NOMO-1 treated with DMSO at 0.1 percent for 48 hours (cell line): ENCODE measurements around the gene PSMB3.
"Not testable (repeated sequence)": the region's sequence is repeated elsewhere in the genome, so short reads cannot be mapped to it uniquely, and the experiment has no call there.

Experiments used
- DNase-seq: peaks from one replicate; lab custom pipeline; 2025; ENCODE audit not compliant: unreplicated experiment; lab: John Stamatoyannopoulos, UW

The PSMB3 gene

DNA sequence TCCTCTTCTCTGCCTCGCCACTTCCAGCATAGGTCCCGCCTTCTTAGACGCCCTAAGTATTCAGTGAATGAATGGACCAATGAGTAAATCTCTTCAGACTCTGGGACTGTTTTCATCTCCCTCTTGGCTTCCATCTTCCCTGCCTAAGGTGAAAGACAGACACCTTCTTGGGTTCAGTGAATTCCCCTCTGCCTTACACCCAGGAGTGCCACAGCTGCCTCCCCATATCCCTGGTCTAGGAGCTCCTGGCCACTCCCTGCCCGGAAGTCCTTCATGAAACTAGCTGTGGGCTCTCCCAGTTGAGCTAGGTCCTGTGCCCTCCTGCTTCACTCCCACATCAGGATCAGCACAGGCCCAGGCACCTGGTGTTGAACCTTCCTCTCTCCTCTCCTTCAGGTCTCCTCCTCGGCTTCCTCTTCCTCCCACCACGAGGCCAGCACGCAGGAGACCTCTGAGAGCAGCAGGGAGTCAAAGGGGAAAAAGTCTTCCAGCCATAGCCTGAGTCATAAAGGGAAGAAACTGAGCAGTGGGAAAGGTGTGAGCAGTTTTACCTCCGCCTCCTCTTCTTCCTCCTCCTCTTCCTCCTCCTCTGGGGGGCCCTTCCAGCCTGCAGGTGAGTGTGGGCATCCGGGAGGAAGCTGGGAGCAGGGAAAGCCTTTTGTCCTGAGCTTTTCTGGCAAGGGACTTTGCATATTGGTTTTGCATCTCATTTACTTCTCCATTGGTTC, 37.2 kb upstream of the PSMB3 start:
- no peak for DNase-seq

DNA sequence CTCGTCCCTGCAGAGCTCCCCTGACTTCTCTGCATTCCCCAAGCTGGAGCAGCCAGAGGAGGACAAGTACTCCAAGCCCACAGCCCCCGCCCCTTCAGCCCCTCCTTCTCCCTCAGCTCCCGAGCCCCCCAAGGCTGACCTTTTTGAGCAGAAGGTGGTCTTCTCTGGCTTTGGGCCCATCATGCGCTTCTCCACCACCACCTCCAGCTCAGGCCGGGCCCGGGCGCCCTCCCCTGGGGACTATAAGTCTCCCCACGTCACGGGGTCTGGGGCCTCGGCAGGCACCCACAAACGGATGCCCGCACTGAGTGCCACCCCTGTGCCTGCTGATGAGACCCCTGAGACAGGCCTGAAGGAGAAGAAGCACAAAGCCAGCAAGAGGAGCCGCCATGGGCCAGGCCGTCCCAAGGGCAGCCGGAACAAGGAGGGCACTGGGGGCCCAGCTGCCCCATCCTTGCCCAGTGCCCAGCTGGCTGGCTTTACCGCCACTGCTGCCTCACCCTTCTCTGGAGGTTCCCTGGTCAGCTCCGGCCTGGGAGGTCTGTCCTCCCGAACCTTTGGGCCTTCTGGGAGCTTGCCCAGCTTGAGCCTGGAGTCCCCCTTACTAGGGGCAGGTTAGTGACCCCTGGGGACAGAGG, 36.1 kb upstream of the PSMB3 start:
- no peak for DNase-seq

DNA sequence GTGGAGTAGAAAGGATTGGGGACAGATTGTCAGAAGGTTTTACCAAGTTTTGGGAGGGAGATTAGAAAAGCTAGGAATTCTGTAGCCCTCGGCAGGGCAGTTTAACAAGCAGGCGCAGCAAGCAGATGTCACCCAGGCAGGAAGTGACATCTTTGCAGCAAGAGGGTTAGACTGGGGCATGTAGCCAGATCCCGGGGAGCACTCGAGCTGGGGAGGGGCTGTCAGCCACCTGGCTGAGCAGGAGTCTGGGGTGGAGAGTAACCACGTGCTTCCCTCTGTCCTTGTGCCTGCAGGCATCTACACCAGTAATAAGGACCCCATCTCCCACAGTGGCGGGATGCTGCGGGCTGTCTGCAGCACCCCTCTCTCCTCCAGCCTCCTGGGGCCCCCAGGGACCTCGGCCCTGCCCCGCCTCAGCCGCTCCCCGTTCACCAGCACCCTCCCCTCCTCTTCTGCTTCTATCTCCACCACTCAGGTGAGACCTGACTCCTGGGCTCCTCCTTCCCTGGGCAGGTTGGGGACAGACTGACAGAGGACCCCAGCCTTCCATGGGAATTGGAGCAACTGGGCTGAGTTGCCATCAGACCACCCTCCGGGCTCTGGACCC, 35.3 kb upstream of the PSMB3 start:
- DNase-seq: no peak

DNA sequence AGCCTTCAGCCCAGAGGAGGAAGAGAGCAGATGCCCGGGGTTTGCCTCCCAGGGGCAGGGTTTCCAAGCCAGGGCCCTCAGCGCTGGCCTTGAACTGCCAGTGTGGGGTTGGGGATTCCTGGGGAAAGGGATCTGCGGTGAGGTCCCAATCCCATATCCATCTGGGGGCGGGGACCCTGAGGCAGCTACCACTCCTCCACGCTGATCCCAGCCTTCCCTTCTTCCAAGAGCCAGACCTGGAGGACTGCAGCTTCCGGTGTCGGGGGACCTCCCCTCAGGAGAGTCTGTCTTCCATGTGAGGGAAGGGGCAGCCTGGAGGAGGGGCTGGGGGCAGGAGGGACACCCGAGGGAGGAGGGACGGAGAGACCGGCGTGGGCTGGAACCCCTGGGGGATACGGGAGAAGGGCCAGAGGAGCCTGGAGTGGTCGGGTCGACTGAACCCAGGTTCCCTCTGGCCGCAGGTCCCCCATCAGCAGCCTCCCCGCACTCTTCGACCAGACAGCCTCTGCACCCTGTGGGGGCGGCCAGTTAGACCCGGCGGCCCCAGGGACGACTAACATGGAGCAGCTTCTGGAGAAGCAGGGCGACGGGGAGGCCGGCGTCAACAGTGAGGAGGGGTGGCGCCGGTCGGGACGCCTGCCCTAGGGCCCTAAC, 33.1 kb upstream of the PSMB3 start:
- DNase-seq: no peak

DNA sequence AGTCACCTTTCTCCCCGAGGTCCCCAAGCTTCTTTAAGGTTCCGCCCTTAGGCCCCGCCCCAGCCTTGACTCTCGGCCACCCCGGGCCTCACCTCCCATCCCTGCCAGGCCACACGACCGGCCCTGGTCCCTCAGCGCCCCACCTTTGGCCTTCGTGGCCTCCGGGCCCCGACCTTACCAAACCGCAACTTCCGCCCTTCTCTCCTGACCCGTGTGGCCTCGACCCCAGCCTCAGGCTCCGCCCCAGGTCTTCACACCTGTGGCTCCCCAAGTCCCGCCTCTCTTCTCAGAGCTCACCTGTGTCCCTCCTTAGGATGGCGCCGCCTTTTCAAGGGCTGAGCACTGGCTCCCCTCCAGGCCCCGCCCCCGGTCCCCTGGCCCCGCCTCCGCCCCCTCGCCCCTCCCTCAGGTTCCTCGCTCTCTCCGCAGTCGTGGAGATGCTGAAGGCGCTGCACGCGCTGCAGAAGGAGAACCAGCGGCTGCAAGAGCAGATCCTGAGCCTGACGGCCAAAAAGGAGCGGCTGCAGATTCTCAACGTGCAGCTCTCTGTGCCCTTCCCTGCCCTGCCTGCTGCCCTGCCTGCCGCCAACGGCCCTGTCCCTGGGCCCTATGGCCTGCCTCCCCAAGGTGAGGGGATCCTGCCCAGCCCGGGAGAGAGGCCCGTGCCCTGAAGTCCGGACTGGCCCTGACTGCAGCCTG, 32.4 kb upstream of the PSMB3 start:
- no peak for DNase-seq

DNA sequence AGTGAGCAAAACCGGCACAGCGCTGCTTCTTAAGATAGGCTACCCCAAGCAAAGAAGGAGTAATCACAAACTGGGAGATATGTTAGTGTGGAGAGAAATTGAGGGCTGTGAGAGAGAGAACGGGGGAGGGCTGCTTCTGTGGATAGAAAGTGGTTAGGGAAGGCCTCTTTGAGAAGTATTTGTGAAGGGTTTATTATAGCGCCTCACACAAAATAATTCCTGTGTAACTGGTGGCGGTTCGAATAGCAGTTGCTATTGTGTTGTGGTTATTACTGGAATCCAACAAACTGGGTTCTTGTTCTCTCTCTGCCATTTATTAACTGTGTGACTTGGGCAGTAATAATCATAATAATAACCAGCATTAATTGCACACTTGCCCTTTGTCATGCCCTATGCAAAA, 31.6 kb upstream of the PSMB3 start:
- no peak for DNase-seq

DNA sequence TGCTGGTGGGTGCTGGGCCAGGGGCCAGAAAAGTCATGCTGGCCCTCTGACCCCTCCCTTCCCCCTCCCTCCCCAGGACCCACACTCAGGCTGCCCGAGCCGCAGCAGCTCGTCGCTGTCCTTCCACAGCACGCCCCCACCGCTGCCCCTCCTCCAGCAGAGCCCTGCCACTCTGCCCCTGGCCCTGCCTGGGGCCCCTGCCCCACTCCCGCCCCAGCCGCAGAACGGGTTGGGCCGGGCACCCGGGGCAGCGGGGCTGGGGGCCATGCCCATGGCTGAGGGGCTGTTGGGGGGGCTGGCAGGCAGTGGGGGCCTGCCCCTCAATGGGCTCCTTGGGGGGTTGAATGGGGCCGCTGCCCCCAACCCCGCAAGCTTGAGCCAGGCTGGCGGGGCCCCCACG, 30.7 kb upstream of the PSMB3 start:
- DNase-seq: no peak

DNA sequence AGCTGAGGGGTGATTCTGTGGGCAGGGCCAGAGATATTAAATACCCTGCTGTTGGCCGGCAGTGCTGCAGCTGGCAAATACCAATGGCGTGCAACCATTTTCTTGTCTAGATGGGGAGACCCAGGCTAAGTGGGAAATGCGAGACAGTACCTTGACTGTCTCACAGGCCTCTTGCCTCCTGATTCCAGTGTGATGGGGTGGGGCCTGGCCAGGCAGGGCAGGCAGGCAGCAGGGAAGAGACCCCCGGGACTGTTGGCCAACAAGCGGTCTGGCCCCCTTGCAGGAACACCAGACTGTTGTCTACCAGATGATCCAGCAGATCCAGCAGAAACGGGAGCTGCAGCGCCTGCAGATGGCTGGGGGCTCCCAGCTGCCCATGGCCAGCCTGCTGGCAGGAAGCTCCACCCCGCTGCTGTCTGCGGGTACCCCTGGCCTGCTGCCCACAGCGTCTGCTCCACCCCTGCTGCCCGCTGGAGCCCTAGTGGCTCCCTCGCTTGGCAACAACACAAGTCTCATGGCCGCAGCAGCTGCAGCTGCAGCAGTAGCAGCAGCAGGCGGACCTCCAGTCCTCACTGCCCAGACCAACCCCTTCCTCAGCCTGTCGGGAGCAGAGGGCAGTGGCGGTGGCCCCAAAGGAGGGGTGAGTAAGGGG, 28.1 kb upstream of the PSMB3 start:
- DNase-seq: no peak

DNA sequence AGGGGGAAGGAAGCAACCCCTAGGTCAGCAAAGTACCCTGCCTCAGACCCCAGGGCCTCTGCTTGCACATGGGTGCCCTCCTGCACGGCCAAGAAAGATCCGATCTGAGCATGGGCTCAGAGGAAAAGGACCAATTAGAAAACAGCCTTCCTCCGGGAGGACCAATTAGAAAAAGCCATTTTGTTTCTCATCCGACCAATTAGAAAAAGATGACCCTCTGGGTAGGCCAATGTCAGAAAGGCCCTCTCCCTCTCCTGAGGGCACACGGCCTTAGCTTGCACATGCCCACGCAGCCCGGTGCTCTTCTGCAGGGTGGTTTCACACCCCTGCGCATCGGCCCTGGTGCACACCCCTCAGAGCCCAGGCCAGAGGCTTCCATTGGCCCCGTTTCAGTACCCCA, 27.5 kb upstream of the PSMB3 start:
- no peak for DNase-seq

DNA sequence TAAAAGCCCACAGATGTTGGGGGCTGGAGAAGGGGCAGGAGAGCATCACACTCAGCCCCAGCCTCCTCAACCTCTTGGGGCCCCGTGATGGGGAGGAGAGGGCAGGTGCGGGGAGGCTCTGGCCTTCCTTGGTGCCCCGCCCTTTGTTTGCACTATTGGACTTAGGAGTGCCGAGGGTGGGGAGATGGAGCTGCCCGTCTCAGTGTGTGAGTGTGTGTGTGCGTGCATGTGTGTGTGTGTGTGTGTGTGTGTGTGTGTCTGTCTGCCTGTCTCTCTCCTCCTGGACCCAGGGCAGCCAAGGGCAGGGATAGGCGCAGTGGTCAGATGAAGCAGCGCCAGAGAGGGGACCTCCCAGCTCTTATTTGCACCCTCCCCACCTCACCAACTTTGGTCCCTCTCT, 26.4 kb upstream of the PSMB3 start:
- not testable (repeated sequence) for DNase-seq

DNA sequence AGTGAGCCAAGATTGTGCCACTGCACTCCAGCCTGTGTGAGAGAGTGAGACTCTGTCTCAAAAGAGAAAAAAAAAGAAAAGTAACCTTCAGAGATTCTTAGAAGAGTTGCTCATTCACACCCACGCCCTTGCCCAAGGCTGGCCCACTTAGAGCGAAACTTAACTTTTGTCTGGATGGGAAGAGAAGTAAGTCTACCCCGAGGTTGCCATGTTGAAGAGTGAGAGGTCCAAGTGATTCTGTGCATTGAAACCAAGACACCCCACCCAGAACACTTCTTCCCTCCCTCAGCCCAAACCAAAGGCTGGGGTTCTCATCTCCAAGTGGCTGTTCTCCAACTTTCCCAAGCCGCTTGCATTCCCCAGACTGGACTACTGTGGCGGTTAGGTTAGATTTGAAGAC, 24.8 kb upstream of the PSMB3 start:
- DNase-seq: no peak

DNA sequence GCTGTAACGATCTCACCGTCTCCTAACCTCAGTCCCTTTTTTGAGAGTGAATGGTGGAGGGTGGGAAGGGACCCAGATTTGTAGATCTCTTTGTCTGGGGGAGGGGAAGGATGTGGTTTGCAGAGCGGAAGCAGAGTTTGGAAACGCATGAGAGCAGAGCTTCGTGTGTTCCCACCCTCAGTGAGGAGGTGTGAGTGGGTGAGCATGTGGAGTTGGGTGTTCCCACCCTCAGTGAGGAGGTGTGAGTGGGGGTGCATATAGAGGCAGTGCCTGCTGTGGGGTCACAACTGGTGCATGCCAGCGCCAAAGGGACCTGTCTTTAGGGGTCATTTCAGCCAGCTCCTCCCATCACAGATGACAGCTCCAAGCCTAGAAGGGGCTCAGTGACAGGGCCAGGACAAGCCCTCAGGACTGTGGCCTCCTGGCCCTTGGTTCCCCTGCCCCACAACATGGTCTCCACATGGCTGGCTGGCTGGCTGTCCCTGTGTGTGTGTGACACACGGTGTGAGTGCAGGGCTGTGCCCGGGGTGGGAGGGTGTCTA, 24.2 kb upstream of the PSMB3 start:
- DNase-seq: peak; percentile 24

DNA sequence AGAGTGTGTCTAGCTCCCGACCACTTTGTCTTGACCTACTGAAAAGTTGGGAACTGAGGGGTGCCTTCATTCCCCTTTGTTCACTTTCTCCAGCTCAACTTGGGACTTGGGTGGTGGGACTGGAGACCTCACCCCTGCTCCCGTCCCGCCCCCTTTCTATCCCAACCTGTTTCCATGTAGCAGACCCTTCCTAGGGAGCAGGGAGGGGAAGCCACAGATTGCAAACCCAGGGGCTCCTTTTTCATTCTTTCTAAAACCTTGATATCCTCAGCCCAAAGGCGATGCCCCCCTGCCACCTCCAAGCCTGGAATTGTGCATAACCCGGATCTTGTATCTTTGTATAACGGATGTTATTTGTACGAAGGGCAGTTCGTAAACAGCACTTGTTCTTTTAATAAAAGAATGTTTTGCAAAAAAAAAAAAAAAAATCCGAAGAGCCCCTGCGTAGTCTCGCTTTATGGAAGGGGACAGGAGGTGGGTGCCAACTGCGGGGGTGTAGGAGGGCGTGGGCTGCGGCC, 23.1 kb upstream of the PSMB3 start:
- no peak for DNase-seq

DNA sequence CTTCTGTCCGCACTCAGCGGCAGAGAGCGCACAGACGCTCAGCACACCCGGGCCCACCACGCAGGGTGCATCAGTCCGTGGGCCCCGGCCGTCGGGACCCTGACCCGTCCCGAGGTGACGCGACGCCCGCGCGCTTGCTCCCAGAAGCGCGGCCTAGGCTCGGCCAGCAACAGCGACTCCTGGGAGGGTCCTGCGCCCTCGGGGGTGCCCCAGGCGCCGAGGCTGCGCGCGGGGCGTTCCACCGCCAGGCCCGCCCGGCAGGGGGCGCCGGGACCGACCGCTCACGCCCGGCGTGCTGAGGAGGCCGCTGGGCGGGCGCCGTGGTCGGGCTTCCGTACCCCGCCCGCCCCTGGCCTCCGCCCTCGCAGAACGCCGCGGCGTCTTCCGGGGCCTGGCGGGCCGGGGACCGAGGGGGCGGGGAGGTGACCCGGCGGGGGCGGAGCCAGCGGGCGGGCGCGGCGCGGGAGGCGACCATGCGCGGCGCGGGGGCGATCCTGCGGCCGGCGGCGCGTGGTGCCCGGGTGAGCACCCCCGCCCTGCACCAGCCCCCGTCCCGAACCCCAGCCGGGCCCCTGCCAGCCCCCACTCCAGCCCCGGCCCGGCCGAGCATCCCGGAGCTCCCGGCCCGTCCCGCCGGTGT, 22.5 kb upstream of the PSMB3 start, which contains the start of gene CISD3:
TSS of gene CISD3 (plus strand) at position 456 of the 640 bp plus-strand sequence. CDS start at position 474, 18 bp downstream.
- peak; percentile 86 for DNase-seq

DNA sequence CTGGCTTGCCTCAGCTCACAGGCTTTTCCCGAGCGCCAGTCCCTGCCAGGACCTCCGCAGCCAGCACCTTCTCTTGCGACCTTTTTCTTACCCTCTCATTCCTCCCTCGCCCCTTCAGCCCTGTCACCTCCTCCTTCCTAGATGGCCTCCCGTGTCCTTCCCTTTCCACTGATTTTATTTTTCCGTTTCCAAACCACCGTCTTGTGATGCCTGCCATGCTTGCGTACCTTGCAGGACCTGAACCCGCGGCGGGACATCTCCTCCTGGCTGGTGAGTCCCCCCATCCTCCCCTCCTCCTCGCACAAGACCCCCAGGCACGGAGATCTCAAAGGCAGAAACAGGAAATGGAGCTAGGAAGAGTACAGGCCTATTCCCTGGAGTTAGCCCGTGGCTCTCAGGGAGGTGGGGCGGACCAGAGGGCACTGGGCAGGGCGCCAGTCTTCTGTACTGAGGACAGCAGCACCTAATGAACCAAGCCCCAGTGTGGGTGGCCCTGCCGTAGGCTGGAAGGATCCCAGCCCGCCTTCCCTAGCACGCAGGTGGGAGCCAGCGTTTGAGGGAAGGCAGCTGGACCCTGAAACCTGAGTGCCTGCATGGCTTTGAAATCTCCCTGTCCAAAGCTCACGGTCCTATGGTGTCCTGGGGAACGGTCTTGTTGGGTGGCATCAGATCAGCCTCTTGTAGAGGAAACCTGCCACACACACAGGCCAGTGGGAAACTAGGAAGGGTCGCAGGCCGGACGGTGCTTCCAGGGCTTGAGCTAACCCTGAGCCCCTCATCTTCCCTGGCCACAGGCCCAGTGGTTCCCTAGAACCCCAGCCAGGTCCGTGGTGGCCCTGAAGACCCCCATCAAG, 21.8 kb upstream of the PSMB3 start:
- peak; percentile 42 for DNase-seq

DNA sequence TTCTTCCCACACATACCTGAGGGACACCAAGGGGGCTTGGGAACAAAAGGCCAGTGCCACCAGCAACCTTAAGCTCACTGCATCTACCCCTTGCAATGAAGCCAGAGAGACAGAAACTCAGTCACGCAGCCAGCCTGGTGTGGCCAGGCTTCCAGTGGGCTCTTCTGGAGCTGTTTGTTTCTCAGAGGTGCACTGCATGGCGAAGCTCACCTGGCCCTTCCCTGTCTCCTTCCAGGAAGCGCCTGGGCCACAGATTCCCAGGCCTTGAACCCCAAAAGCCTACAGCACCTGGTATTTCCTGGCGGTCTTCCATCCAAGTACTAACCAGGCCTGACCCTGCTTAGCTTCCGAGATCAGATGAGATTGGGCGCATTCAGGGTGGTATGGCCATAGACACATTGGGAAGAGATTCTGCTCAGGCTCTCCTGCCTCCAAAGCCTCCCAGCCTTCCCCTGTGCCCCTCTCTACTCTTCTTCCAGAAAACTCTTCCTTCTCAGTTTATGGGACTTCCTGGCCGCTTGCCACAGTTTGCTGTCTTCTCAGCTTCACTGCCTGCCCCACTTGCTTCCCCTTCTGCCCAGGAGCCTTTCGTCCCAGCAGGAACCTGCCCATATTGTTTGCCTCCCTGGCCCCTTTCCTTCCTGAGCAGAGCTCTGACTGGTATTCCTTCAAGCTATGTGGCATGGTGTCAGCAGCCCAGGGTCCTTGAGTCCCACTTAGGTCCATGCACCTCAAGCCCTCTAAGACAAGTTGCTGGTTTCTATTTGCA, 20.8 kb upstream of the PSMB3 start:
- no peak for DNase-seq

DNA sequence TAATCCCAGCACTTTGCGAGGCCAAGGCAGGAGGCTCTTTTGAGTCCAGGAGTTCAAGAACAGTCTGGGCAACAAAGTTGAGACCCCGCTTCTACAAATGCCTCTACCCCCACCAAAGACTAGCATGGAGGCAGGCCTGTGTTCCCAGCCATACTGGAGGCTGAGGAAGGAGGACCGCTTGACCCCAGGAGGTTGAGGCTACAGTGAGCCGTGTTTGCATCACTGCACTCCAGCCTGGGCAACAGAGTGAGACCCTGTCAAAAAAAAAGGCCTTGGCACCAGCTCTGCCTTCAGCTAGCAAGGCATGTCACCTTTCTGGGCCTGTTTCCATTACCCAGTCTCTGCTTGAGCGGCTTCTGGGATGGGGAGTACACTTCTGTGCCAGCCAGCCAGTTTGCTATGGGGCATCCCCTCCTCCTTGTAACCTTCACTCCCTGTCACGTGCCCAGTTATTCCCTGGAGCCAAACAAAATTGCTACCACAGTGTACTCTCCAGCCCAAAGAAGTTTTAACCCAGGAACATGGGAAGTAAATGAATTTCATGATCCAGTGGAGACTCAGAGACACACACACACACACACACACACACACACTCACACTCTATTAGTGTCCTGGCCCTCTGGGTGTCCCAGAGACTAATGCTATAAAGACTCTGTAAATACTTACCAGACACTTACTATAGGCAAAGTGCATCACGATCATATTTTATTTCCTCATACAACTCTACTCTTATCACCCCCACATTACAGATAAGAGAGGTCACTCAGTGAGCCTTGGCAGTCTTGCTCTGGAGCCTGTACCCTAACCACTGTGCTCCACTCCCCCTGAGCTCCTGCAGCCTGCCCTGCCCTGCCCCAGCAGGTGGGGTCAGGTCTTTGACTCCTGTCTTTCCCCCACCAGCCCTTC, 19.9 kb upstream of the PSMB3 start:
- DNase-seq: no peak
